ENCODE measurements around the gene USP27X.

The USP27X gene

DNA sequence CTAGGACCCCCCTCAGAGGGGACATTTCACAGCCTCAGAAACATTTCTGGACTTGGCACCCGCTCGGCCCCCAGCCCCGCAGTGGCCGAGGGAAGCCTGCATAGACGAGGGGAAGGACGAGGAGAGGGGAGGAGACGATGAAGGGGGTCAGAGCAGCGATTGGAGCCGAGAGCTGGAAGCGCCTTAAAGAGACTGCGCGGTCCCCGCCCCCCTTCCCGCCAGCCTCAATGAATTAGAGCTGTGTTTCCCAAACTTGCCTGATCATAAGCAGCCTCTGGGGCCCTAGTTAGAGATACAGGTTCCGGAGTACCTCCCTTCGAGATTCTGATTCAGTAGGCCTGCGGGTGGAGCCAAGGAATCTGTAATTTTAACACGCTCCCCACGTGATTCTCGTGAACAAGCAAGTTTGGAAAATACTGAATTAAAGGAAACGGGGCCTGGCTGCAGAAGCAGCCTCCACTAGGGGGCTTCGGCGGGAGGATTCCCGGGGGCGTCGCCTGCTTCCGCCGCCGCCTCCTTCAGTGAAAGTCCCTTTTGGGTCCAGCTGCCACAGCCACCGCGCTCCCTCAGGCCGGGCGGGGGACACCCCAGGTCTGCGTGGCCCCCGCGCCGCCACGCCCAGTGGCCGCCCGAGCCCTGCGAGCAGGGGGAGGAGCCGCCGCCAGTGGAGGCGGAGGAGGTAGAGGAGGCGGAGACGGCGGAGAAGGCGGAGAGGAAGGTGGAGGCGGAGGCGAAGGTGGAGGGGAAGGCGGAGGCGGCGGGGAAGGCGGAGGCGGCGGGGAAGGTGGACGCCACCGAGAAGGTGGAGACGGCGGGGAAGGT, at the start of gene USP27X:
Gene USP27X, plus strand, starts transcription at position 651 of the 822 bp plus-strand sequence. CDS start 824 bp downstream, outside the sequence.
- peak; percentile 87 for DNase-seq

DNA sequence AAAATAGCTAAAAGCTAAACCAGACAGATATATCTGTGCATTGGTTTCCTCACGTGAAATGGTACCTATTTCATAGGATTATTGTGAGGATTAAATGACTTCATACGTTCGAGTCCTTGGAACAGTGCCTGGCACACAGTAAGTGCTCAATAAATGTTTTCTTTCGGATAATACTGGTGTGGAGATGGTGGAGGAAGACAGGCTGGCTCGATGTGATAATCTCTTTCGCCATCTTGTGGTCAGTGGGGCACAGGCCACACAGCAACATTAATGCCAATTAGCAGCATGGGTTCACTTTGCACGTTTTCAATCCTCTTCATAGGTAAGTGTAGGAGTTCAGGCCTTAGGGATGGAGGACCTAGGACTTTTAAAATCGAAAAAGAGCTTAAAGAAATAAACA, 40.9 kb upstream of the USP27X start:
- DNase-seq, result peak; percentile 30

DNA sequence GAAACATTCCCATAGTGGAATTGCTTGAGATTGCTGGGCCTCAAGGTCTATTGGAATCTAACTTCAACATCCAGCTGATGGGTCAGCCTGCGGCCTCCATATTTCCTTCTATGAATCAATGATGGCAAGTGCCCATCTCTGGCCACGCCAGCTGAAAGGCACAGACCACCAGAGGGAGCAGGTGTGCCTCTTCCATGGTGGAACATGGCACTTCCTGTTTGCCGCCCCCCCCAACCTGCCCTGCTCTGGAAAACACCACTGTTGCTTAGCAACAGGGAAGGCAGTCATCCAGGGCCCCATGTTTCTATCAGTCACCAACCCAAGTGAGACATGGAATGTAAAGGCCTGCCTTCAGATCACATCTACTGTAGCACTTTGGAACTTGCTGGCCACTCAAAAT, 38.6 kb upstream of the USP27X start:
- peak; percentile 52 for DNase-seq

DNA sequence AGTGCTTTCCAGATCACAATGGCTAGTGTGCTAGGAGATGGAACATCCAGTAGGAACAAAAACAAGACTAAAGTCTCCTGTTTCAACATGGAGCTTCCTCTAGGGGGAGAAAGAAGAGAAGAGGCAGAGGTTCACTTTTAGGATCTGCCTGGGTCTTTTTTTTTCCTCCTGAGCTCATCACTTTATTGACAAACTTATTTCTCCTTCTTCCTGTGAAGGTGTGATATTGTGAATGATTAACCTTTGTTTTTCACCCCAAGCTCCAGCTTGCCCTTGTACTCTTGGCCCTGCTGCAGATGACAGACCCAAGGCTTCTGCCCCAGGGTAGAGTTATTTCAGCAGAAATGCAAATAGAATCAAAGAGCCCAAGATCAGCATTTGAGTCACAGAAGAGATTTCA, 36.7 kb upstream of the USP27X start:
- DNase-seq, result no peak

DNA sequence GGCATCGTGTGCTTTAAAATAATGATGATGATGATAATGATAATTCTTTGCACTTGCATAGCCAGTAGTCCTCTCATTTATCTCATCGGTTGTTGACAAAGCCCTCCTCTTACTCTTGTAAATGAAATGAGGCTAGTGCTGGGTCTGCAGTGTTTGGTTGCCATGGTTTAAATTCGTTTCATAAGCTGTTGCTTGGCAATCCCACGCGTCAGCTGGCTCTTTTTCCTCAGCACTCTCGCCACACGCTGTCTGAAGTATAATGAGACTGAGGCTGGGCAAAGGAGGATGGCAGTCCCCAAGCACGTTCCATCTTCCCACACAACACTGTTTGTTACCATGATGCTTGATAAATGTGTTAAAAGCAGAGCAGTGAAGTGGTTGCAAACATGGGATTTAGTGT, 34.7 kb upstream of the USP27X start:
- DNase-seq, result no peak

DNA sequence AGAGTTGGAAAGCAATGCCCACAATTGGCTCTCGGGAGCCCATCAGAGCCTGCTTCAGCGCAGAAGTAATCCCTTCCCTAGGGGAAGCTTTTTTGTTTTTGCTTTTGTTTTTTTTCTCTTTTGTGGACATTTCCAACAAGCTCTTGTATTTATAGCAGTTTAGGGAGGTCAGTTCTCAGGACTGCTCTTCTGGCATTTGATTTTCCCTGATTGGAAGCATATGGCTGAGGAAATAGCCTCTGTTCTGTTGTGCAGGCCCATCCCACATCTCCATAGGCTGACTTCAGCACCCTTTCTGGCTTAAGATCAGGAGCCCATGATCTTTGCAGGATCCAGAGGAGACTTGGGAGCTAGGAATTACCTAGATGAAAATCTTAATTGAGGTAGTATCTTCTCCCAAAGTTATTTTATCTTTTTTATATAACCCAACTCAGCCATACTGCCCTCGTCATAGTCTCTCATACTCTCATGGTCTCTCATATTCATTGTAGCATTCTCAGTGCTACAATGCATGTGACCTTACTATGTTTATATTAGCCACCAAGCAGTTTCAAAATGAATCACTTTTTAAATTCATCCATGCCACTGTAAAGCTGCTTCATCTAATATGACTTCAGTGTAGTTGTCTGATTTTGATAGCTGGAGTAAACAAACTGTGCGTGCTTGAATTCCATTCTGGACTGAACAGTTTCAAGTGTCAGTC, 33.4 kb upstream of the USP27X start:
- DNase-seq, result no peak

DNA sequence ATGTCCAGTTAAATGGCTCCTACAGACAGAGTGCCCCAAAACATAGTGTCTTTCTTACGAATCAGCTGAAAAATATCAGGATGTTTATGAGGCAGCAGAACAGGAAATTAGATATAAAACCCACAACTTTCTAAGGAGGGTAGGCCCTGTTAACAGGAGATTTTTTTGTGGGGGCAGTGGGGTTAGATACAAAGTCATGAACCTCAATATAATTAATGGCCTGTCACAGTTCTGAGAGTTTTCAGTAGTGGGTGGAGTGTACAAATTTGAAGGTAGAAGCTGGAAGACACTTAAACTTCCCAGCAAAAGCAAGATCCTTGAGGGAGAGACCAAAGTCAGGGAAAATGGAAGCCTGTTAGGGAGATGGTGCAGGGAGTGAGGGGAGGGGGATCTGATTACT, 32.8 kb upstream of the USP27X start:
- DNase-seq, result no peak

DNA sequence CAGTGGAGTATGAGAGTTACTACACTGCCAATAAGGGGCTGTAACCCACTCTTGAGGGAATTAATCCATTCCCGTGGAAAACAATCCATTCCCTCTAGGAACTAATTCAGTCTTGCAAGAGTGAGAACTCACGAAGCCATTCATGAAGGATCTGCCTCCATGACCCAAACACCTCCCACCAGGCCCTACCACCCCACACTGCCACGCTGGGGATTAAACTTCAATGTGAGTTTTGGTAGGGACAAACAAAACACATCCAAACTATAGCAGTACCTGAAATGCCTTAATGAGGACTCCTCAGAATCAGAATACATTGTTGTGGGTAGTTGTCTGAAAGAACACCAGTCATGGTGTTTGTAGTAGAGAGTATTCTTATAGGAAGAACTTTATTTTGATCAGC, 31.0 kb upstream of the USP27X start:
- DNase-seq, result no peak

DNA sequence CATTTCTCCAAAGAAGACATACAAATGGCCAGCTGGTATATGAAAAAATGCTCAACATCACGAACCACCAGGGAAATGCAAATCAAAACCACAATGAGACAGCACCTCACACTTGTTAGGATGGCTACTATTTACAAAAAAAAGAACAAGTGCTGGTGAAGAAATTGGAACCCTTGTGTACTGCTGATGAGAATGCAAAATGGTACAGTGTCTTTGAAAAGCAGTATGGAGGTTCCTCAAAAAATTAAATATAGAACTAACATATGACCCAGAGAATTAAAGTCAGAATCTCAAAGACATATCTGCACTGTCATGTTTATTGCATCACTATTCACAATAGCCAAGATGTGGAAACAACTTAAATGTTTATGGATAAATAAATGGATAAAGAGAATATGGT, 29.3 kb upstream of the USP27X start:
- DNase-seq, result no peak

DNA sequence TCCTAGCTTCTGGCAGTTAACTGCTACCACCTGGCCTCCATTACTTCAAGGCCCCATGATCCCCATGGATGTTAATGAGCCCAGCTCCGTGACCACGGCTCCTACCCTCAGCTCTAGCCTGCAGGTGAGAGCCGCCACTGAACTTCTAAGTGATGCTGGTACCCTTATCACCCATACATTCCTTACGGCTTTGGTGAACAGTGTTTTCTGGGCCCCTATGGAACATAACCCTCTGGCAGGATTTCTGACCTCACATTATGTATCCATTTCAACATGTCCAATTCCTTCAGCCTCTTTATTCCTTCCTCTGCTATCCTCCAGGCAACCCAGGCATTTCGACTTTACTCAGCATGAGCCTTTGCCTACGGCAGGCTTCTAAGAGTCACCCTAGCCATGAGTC, 25.6 kb upstream of the USP27X start:
- no peak for DNase-seq

DNA sequence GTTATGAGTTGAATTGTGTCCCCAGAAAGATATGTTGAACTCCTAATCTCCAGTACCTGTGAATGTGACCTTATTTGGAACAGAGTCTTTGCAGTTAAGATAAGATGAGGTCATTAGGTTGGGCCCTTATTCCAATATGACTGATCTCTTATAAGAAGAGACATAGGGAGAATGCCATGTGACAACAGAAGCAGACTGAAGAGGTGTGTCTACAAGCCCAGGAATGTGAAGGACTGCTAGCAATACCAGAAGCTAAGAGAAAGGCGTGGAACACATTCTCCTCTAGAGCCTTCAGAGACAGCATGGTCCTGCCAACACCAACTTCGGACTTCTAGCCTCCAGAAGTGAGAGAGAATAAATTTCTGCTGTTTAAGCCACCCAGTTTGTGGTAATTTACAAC, 22.5 kb upstream of the USP27X start:
- DNase-seq, result no peak

DNA sequence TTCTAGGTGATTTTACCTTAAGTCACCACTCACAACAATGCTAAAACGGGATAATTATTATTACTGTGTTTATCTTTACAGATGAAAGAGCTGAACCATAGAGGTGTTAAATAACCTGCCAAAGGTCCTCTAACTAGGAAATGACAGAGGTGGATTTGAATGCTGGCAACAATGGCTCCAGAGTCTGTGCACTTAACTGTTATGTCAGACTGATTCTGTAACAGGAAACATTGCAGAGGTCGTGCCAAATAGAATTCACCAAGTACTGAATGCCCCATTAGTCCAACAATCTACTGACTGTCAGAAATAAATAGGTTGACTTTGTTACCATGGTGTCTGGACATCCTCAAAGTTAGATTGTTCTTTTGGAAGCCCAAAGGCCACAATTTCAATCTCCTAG, 20.9 kb upstream of the USP27X start:
- no peak for DNase-seq

DNA sequence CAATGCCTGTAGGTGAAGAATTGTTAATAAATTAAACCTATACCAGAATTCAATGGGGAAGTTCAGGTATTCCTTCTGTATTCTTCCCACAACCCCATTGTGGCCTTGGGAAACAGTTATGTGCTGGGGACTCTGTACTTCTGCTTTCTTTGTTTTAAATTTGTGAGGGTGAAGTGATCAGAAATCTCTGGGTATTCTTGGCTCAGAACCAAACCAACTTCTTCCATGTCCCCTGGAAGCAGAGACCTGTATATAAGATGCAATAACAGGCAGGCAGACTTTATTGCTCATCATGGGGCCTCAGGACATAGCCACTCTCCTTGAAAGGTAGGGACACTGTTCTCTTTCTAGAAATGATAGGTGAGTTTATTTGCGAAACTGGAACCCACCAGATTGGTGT, 19.8 kb upstream of the USP27X start:
- no peak for DNase-seq

DNA sequence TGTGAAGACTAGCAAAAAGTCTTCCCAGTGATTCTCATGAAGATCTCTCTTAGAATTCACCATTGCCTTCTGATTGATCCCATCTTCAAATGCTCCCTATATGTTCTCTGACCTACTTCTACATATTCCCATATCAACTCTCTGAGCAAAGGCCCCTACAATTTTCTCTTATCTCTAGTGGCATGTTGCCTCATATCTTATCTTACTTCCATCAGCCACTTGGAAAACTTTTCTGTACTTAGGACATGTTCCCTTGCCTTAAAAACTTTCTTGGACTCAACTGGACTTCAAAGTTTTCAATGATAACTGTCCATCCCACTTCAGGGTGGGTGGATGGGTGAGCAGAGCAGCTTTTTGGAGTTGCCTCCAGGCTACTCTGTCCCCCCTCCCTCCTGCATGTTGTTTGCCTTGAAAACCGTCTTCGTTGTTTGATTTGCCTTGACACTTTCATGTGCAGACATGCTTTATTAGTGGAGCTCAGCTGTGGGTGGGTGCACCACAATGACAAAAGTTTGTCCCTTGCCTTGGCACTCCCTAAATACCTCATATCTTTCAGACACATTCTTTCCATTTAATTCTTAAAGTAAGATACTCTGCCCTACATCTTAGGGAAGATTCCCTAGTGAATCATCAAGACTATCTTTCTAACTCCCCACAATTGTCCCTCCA, 18.3 kb upstream of the USP27X start:
- no peak for DNase-seq

DNA sequence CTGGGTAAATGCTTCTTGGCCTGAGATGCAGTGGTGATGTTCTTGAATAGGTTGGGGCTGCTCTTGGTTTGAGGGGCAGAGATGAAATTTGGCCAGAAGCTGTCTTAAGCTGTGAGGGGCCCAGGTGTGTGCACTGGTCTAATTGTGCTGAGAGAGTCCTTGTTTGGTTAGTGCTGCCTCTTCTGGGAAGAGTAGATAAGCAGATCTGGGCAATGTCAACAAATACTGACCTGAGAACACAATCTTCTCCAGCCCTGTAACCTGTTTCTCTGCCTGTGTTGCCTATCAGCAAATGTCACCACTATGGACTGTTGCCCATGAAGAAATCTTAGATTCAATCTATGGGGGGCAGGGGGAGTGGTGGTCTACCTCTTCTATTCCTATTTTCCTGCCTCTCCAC, 17.2 kb upstream of the USP27X start:
- no peak for DNase-seq

DNA sequence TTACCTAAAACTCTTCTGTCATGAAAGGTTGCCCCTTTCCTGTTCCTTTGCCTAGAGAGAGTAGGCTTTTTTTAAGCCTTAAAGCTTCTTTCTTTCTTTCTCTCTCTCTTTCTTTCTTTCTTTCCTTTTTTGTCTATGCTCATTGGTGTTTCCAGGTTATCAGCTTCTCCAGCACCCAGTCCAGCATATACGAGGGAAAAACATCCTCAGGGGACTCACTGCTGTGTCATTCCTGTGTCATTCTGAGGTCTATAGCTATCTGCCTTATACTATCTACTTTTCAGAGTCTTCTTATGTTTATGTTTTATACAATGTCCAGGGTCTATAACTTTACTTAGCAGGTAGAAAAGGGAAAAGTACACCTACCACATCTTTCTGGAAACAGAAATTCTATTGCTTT, 10.5 kb upstream of the USP27X start:
- no peak for DNase-seq

DNA sequence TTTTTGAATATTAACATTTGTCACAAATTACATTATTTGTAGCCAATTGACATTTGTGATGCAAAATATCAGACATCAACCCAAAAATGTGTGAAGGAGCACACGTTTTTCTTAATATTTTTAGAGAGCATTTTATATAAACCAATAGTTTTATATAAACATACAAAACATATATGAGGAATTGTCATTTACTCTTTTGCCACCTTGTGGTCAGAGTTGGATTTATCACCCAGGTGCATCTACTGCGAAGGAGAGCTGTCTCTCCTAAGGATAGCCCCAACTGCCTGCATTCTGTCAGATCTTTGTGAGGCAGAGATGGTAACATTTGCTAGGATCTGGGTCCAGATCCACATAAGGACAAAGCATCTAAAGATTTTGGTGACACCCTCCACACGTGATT, 2.5 kb upstream of the USP27X start:
- DNase-seq, result peak; percentile 44

DNA sequence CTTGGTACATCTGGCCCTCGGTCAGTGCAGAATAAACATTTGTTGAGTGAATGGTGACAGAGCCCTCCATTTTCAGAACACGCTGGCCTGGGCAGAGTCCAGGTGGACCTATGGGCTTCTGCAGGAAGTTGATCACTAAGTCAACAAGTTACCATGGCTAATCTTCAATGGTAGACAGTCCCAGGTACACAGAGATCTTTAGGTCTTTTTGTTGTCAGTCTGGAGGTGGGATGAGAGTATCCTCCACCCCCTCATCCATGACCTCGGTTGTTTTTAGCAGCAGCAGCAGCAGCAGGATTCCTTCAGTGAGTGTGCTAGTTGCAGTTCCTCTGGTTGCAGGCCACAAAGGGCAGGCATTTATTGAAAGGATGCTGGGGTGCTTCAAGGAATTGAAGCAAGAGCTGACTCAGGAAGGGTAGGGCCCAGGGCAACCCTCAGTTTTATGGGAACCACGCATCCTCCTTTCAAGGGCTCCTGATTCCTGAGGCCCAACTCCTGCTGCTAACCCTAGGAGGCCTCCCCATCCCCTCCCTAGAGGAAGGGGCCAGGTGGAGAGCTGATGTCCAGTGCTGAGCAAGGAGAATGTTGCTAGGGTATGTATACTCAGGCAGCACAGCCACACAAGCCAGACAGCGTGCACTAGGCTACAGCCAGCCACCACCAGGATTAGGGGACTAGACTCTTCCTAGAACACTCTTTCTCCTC, 1.7 kb upstream of the USP27X start:
- DNase-seq, result no peak

DNA sequence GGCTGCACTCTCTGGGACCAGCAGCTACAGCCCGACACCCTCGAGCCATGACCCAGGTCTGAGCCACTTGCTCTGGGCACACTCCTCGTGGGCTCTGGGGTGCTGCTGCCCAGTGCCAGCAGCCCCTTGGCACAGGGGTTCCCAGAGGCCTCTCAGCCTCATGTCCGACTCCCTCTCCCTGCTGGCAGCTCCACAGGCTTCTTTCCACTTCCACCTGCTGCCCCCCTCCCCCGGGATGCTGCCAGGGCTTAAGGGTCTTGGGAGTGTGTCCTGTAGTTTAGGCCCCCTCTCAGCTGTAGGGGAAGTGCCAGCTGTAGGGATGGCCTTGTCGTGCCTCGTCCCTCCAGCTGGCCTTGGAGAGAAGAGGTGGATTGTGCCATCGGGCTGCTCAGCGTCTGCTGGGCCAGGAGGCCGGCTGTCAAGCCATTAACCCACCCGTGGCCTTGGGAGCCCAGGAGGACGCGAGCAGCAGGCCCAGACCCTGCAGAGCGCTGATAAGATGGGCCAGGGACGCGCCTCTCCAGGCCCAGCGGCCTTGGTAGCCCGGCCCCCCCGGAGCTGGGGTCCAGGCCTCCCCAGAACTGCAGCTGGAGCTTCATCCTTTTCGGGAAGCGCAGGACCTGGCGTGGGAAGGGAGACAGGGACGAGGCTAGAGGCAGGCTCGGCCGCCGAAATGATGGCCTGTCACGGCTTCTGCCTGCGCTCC, 1.0 kb upstream of the USP27X start:
- DNase-seq, result no peak

DNA sequence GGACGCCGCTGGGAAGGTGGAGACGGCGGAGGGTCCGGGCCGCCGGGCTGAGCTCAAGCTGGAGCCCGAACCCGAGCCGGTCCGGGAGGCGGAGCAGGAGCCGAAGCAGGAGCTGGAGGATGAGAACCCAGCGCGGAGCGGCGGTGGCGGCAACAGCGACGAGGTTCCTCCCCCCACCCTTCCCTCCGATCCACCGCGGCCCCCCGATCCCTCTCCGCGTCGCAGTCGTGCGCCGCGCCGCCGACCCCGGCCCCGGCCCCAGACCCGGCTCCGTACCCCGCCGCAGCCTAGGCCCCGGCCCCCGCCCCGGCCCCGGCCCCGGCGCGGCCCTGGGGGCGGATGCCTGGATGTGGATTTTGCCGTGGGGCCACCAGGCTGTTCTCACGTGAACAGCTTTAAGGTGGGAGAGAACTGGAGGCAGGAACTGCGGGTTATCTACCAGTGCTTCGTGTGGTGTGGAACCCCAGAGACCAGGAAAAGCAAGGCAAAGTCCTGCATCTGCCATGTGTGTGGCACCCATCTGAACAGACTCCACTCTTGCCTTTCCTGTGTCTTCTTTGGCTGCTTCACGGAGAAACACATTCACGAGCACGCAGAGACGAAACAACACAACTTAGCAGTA, 483 bp downstream of the USP27X start:
- no peak for DNase-seq

DNA sequence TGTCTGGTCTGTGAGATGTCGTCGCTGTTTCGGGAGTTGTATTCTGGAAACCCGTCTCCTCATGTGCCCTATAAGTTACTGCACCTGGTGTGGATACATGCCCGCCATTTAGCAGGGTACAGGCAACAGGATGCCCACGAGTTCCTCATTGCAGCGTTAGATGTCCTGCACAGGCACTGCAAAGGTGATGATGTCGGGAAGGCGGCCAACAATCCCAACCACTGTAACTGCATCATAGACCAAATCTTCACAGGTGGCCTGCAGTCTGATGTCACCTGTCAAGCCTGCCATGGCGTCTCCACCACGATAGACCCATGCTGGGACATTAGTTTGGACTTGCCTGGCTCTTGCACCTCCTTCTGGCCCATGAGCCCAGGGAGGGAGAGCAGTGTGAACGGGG, 1.4 kb downstream of the USP27X start:
- DNase-seq, result no peak

DNA sequence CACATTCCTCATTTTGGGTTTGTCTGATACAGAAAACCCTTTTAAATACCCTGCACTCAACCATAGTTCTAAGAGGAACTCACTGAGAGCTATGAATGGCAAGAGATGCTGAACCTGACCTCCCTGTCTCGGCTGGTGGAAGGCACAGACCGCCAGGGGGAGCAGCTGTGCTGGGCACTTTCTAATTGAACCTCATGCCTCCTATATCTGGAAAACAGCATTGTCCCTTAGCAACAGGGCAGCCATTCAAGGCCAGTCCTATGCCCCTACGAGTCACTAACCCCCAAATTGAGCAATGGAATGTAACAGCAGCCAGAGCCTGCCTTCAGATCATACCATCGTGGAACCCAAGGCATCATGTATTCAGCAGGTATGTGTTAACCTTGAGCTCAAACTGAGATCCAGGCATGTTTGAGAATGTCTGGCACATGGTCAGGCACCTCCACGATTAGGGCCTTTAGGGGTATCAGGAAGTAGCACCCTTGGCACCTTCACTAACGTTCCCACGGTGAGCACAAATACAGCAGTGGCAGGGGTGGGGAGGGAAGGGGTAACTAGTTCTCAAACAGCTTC, 5.1 kb downstream of the USP27X start:
- peak; percentile 66 for DNase-seq
